PC-9 (cell line): ENCODE data around the gene RBM7. TPM values are rescaled to one million over a fixed set of nuclear protein-coding genes. Genes with fewer than 3 reads are reported as not detected.

Source experiments
- BruUV-seq: library from RNA; stranded (reverse); fragments of 400-500 nt; replicated peaks from 2 replicates; lab custom pipeline; 2021; lab: Mats Ljungman, UMichigan
- CTCF ChIA-PET: fragments of 300-600 bp; sonication (Branson Sonifier 250); formaldehyde crosslinking; loops from one replicate; lab custom pipeline; 2022; ENCODE audit warnings: antibody characterized with exemption; lab: Charles Lee
- POLR2A ChIA-PET: fragments of 300-600 bp; sonication (Branson Sonifier 250); formaldehyde crosslinking; loops from one replicate; lab custom pipeline; 2022; ENCODE audit warnings: antibody characterized with exemption; ENCODE audit not compliant: unreplicated experiment; lab: Charles Lee
- DNase-seq, 2 experiments: peaks; one replicate each; pipeline versions ENCODE4 v3.0.0 to v3.0.0-alpha.2; 2015 to 2022; ENCODE audit warnings: mixed read lengths in 1 of 2
- H2AFZ ChIP-seq: fragments of 200-600 bp; sonication (generic); 2 replicates; pipeline ENCODE4 v1.8.1; 2017; ENCODE audit warnings: antibody characterized with exemption
- H3F3A ChIP-seq: fragments of 200-600 bp; sonication (generic); 2 replicates; pipeline ENCODE4 v1.8.1; 2017; ENCODE audit warnings: antibody characterized with exemption, mild to moderate bottlenecking, low read depth; ENCODE audit not compliant: insufficient read depth
- H3K27ac ChIP-seq: fragments of 200-600 bp; sonication (generic); 2 replicates; pipeline ENCODE4 v1.6.1; 2016; ENCODE audit warnings: mixed run types
- H3K27me3 ChIP-seq: fragments of 200-600 bp; sonication (generic); 2 replicates; pipeline ENCODE4 v1.6.1; 2016; ENCODE audit warnings: low read depth, mixed run types; ENCODE audit not compliant: insufficient read depth
- H3K36me3 ChIP-seq: fragments of 200-600 bp; sonication (generic); 2 replicates; pipeline ENCODE4 v1.6.1; 2016; ENCODE audit warnings: low read depth, mixed run types
- H3K4me1 ChIP-seq: fragments of 200-600 bp; sonication (generic); replicated peaks from 2 replicates; pipeline ENCODE4 v1.6.1; 2016; ENCODE audit warnings: mixed run types; ENCODE audit not compliant: insufficient read depth
- H3K4me2 ChIP-seq: fragments of 200-600 bp; sonication (generic); 2 replicates; pipeline ENCODE4 v1.6.1; 2017; ENCODE audit warnings: mixed run types
- H3K4me3 ChIP-seq: fragments of 200-600 bp; sonication (generic); 2 replicates; pipeline ENCODE4 v1.6.1; 2016; ENCODE audit warnings: mixed run types
- H3K79me2 ChIP-seq: fragments of 200-600 bp; sonication (generic); 2 replicates; pipeline ENCODE4 v1.6.1; 2017; ENCODE audit warnings: low read depth, mixed run types
- H3K9me2 ChIP-seq: fragments of 200-600 bp; sonication (generic); 2 replicates; pipeline ENCODE4 v1.8.1; 2017; ENCODE audit warnings: mild to moderate bottlenecking; ENCODE audit not compliant: insufficient read depth
- H3K9me3 ChIP-seq: fragments of 200-600 bp; sonication (generic); 2 replicates; pipeline ENCODE4 v1.8.1; 2016; ENCODE audit warnings: low read depth; ENCODE audit not compliant: insufficient read depth
- H4K20me1 ChIP-seq: fragments of 200-600 bp; sonication (generic); 2 replicates; pipeline ENCODE4 v1.8.1; 2017; ENCODE audit not compliant: insufficient read depth
- CTCF ChIP-seq: fragments of 200-600 bp; sonication (generic); conservative IDR thresholded peaks from 2 replicates; pipeline ENCODE4 v1.6.1; 2017; ENCODE audit warnings: mixed run types, antibody characterized with exemption, mild to moderate bottlenecking, moderate library complexity
- EZH2 ChIP-seq: fragments of 200-600 bp; sonication (generic); IDR thresholded peaks from 2 replicates; pipeline ENCODE4 v1.8.0; 2017; ENCODE audit warnings: antibody characterized with exemption, low read depth
- intact Hi-C: fragments of 100-400 bp; cut with micrococcal nuclease; formaldehyde crosslinking; loops from one replicate; pipeline ENCODE4 v1.10.0; 2022; ENCODE audit not compliant: unreplicated experiment
- total RNA-seq: library from RNA; stranded (reverse); gene quantifications from 2 replicates; pipeline ENCODE4 v1.2.3, GENCODE V29; 2021

RBM7 gene
- total RNA-seq, 1 experiment from 2014 or later: 34.7 TPM

- TF ChIP-seq CTCF (no peak), EZH2 (no peak)
- no peaks in the 10 kb centered on the region for H3K79me2 ChIP-seq
- no peaks in the 10 kb centered on the region for H3K36me3 ChIP-seq
- peaks cover 7% of the 10 kb centered on the region for H3K4me1 ChIP-seq
- no TSS peak for BruUV-seq
- ChIA-PET POLR2A (no interaction called here), CTCF (no interaction called here)
- H3K9me3 ChIP-seq: no peaks in the 10 kb centered on the region; the same call in 1 of the 2 replicates
- H3F3A ChIP-seq: peaks cover 7% of the 10 kb centered on the region; the same call in 1 of the 2 replicates
- no peak overlapping the region for H3K27ac ChIP-seq
- intact Hi-C loops: no loop called here
- H3K27me3 ChIP-seq: no peaks in the 10 kb centered on the region
- no peaks in the 10 kb centered on the region for H3K9me2 ChIP-seq
- no peak for DNase-seq
- no peak overlapping the region for H3K4me3 ChIP-seq
- no peak overlapping the region for H2AFZ ChIP-seq
- no peak overlapping the region for H3K4me2 ChIP-seq
- H4K20me1 ChIP-seq: no peaks in the 10 kb centered on the region
Measured at GRCh38 chr11:114432893-114433292, 32.4 kb downstream of the RBM7 start.

GRCh38 chr11:114433376-114433775 lies 32.9 kb downstream of the RBM7 start:
- no peaks in the 10 kb centered on the region for H3K79me2 ChIP-seq
- H3K36me3 ChIP-seq: no peaks in the 10 kb centered on the region
- intact Hi-C loops: no loop called here
- H4K20me1 ChIP-seq: no peaks in the 10 kb centered on the region
- H3K4me2 ChIP-seq: no peak overlapping the region
- no peak for DNase-seq
- H3K4me1 ChIP-seq: peaks cover 11% of the 10 kb centered on the region
- no peaks in the 10 kb centered on the region; the same call in 1 of the 2 replicates for H3K9me3 ChIP-seq
- H3F3A ChIP-seq: peaks cover 12% of the 10 kb centered on the region; the same call in 1 of the 2 replicates
- H3K4me3 ChIP-seq: no peak overlapping the region
- TF ChIP-seq CTCF (no peak), EZH2 (no peak)
- H3K9me2 ChIP-seq: no peaks in the 10 kb centered on the region
- H3K27me3 ChIP-seq: no peaks in the 10 kb centered on the region
- no peak overlapping the region for H3K27ac ChIP-seq
- POLR2A ChIA-PET: no interaction called here
- BruUV-seq: no TSS peak
- CTCF ChIA-PET: no interaction called here
- no peak overlapping the region for H2AFZ ChIP-seq

DNA sequence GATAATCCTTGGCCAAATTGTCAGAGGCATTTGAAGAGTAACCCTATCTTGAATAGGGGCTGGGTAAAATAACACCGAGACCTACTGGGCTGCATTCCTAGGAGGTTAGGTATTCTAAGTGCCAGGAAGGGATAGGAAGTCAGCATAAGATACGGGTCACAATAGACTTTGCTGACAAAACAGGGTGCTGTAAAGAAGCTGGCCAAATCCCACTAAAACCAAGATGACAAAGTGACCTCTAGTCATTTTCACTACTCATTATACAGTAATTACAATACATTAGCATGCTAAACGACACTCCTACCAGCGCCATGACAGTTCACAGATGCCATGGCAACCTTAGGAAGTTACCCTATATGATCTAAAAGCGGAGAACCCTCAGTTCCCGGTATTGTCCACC lies 37.8 kb downstream of the RBM7 start:
- Histone ChIP-seq H3K4me3 (peak overlapping the region; percentile 80; the same call in 1 of the 2 replicates), H4K20me1 (peaks cover 31% of the 10 kb centered on the region), H3K4me2 (peak overlapping the region; percentile 93), H3K79me2 (peaks cover 40% of the 10 kb centered on the region), H3K9me2 (no peaks in the 10 kb centered on the region), H3K27ac (peak overlapping the region; percentile 83), H3K27me3 (no peaks in the 10 kb centered on the region), H3K36me3 (peaks cover 15% of the 10 kb centered on the region), H2AFZ (peak overlapping the region; percentile 92), H3K9me3 (no peaks in the 10 kb centered on the region), H3F3A (peaks cover 25% of the 10 kb centered on the region), H3K4me1 (peaks cover 33% of the 10 kb centered on the region)
- DNase-seq: peak; percentile 50 to 92
- CTCF ChIA-PET: no interaction called here
- POLR2A ChIA-PET: interaction anchor here (1.3 kb wide), 1 partner anchor 22 kb away, joined by 8 read pairs; no protein-coding TSS in a partner anchor
- intact Hi-C loops: loop anchor here (1.0 to 2.0 kb wide), 3 partner anchors 22 to 98 kb away; no protein-coding TSS in a partner anchor
- BruUV-seq: no TSS peak
- TF ChIP-seq CTCF: no peak
- no peak for TF ChIP-seq EZH2
